MM.1S (cell line): Measurements from ENCODE around the gene ZFP28.

Source experiments
- DNase-seq: peaks from one replicate; pipeline ENCODE4 v3.0.0-alpha.2; 2015
- H2AFZ ChIP-seq: fragments of 300-600 bp; sonication (generic); 2 replicates; pipeline ENCODE4 v1.6.0; 2016; ENCODE audit warnings: antibody characterized with exemption, low read length
- H3F3A ChIP-seq: fragments of 300-600 bp; sonication (generic); 2 replicates; pipeline ENCODE4 v1.6.1; 2016; ENCODE audit warnings: mild to moderate bottlenecking, antibody characterized with exemption, low read length, moderate library complexity, mixed read lengths; ENCODE audit not compliant: insufficient read depth
- H3K27ac ChIP-seq: fragments of 300-600 bp; sonication (generic); 2 replicates; pipeline ENCODE4 v1.5.1; 2016; ENCODE audit warnings: mild to moderate bottlenecking, low read length
- H3K27me3 ChIP-seq: fragments of 300-600 bp; sonication (generic); replicated peaks from 2 replicates; pipeline ENCODE4 v1.6.0; 2016; ENCODE audit warnings: low read length; ENCODE audit not compliant: insufficient read depth
- H3K36me3 ChIP-seq: fragments of 300-600 bp; sonication (generic); replicated peaks from 2 replicates; pipeline ENCODE4 v1.6.1; 2016; ENCODE audit warnings: mild to moderate bottlenecking, low read length, mixed read lengths; ENCODE audit not compliant: insufficient read depth
- H3K4me1 ChIP-seq: fragments of 300-600 bp; sonication (generic); 2 replicates; pipeline ENCODE4 v1.6.1; 2016; ENCODE audit warnings: low read length, mixed read lengths
- H3K4me2 ChIP-seq: fragments of 300-600 bp; sonication (generic); 2 replicates; pipeline ENCODE4 v1.6.0; 2016; ENCODE audit warnings: low read depth, low read length
- H3K4me3 ChIP-seq: fragments of 300-600 bp; sonication (generic); 2 replicates; pipeline ENCODE4 v1.5.1; 2016; ENCODE audit warnings: low read length, mixed read lengths
- H3K79me2 ChIP-seq: fragments of 300-600 bp; sonication (generic); 2 replicates; pipeline ENCODE4 v1.6.1; 2016; ENCODE audit warnings: mixed run types, low read length, mixed read lengths
- H3K9ac ChIP-seq: fragments of 300-600 bp; sonication (generic); 2 replicates; pipeline ENCODE4 v1.6.1; 2016; ENCODE audit warnings: low read length, mixed read lengths
- H3K9me2 ChIP-seq: fragments of 300-600 bp; sonication (generic); replicated peaks from 2 replicates; pipeline ENCODE4 v1.6.1; 2016; ENCODE audit warnings: mild to moderate bottlenecking, low read length, mixed read lengths; ENCODE audit not compliant: insufficient read depth
- H3K9me3 ChIP-seq: fragments of 300-600 bp; sonication (generic); replicated peaks from 2 replicates; pipeline ENCODE4 v1.6.1; 2016; ENCODE audit warnings: mild to moderate bottlenecking, low read length, mixed read lengths; ENCODE audit not compliant: insufficient read depth
- H4K20me1 ChIP-seq: fragments of 300-600 bp; sonication (generic); 2 replicates; pipeline ENCODE4 v1.6.1; 2016; ENCODE audit warnings: mild to moderate bottlenecking, low read length, moderate library complexity, mixed read lengths; ENCODE audit not compliant: insufficient read depth
- CTCF ChIP-seq: fragments of 300-600 bp; sonication (generic); IDR thresholded peaks from 2 replicates; pipeline ENCODE4 v1.5.1; 2016; ENCODE audit warnings: antibody characterized with exemption, low read length, mixed read lengths
- EZH2 ChIP-seq: fragments of 300-600 bp; sonication (generic); optimal IDR thresholded peaks from 2 replicates; pipeline ENCODE3; 2017; ENCODE audit warnings: low read depth, mild to moderate bottlenecking, antibody characterized with exemption, low read length, mixed read lengths
- EZH2phosphoT487 ChIP-seq: fragments of 300-600 bp; sonication (generic); IDR thresholded peaks from 2 replicates; pipeline ENCODE4 v1.6.1; 2018; ENCODE audit warnings: antibody characterized with exemption, low read length

ZFP28 gene

GRCh38 chr19:56507446-56508289 lies 31.1 kb upstream of the ZFP28 start, which contains the start of gene ZNF471:
Gene ZNF471, plus strand, starts transcription at chr19:56507855. Its CDS starts 3,717 bp downstream, at chr19:56511572.
- no peak for TF ChIP-seq CTCF
- TF ChIP-seq EZH2phosphoT487, result no peak
- no peak for TF ChIP-seq EZH2
- H3K4me1 ChIP-seq, result no peaks in the 10 kb centered on the region
- no peak within 1 kb of the TSS for H3K4me2 ChIP-seq
- H3K79me2 ChIP-seq, result no peaks in the 10 kb centered on the region
- no peak within 1 kb of the TSS for H3K4me3 ChIP-seq
- H3K9me2 ChIP-seq, result no peaks in the 10 kb centered on the region
- no peaks in the 10 kb centered on the region for H3K36me3 ChIP-seq
- H3F3A ChIP-seq, result no peaks in the 10 kb centered on the region
- no peak within 1 kb of the TSS for H3K27ac ChIP-seq
- H3K9me3 ChIP-seq, result no peaks in the 10 kb centered on the region
- no peak for DNase-seq
- H3K9ac ChIP-seq, result no peak within 1 kb of the TSS
- no peak within 1 kb of the TSS for H2AFZ ChIP-seq
- H4K20me1 ChIP-seq, result no peaks in the 10 kb centered on the region
- H3K27me3 ChIP-seq, result no peaks in the 10 kb centered on the region

GRCh38 chr19:56508290-56508778 lies 30.4 kb upstream of the ZFP28 start:
- TF ChIP-seq EZH2, result no peak
- no peak for TF ChIP-seq CTCF
- no peak for TF ChIP-seq EZH2phosphoT487
- Histone ChIP-seq H3K4me1 (no peaks in the 10 kb centered on the region), H2AFZ (no peak overlapping the region), H3K9me2 (no peaks in the 10 kb centered on the region), H4K20me1 (no peaks in the 10 kb centered on the region), H3K4me2 (no peak overlapping the region), H3K9ac (no peak overlapping the region), H3K79me2 (no peaks in the 10 kb centered on the region), H3K36me3 (no peaks in the 10 kb centered on the region), H3K4me3 (no peak overlapping the region), H3K9me3 (no peaks in the 10 kb centered on the region), H3K27ac (no peak overlapping the region), H3K27me3 (no peaks in the 10 kb centered on the region), H3F3A (no peaks in the 10 kb centered on the region)
- DNase-seq, result no peak

- H2AFZ ChIP-seq, result no peak overlapping the region
- DNase-seq, result no peak
- no peaks in the 10 kb centered on the region for H3K79me2 ChIP-seq
- no peak overlapping the region for H3K4me2 ChIP-seq
- H3K9me3 ChIP-seq, result no peaks in the 10 kb centered on the region
- no peaks in the 10 kb centered on the region for H4K20me1 ChIP-seq
- no peak overlapping the region for H3K27ac ChIP-seq
- no peaks in the 10 kb centered on the region for H3K27me3 ChIP-seq
- H3K4me3 ChIP-seq, result no peak overlapping the region
- H3F3A ChIP-seq, result no peaks in the 10 kb centered on the region
- H3K36me3 ChIP-seq, result no peaks in the 10 kb centered on the region
- no peaks in the 10 kb centered on the region for H3K4me1 ChIP-seq
- TF ChIP-seq EZH2phosphoT487 (no peak), CTCF (no peak), EZH2 (no peak)
- H3K9me2 ChIP-seq, result no peaks in the 10 kb centered on the region
- no peak overlapping the region for H3K9ac ChIP-seq
These were observed 13.4 kb upstream of the ZFP28 start for GRCh38 chr19:56525214-56525860.
